ENCODE data around the gene CYP2W1.
"Not testable (repeated sequence)": the region's sequence is repeated elsewhere in the genome, so short reads cannot be mapped to it uniquely, and the experiment has no call there.

CYP2W1 gene

DNA sequence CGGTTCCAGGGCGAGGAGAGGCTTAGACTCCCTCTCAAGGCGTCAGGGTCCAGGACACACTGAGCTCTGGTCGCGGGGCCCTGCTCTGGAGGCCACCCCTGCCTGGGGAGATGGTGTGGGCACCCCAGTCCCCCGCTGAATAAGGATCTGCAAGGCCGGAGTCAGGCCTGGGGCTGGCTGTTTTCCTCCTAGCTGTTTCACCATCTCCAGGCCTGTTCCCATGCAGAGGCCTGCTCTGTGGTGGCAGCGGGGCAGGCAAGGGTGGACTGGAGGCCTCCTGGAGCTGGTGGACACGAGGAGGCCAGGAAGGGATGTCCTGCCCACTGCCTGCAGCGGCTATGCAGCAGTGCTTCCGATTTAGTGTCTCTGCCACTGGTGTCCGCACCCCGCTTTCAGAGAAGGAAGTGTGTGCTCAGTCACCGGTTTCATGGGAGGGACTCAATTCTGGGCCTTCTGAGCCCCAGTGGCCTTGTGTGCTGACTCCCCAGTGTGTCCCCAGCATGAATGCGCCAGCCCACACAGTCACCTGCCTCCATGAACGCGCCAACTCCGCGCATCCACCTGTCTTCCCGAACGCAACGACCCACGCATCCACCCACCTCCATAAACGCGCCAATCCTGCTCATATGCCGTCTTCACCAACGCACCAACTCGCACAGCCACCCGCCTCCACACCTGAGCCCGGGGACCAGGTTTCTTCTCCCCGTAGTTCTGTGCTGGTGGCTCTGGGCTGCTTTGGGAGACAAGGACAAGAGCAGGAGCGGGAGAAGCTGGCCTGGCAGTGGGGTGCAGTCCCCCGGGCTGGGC is 46.9 kb downstream of the CYP2W1 start:
- no peak for DNase-seq

DNA sequence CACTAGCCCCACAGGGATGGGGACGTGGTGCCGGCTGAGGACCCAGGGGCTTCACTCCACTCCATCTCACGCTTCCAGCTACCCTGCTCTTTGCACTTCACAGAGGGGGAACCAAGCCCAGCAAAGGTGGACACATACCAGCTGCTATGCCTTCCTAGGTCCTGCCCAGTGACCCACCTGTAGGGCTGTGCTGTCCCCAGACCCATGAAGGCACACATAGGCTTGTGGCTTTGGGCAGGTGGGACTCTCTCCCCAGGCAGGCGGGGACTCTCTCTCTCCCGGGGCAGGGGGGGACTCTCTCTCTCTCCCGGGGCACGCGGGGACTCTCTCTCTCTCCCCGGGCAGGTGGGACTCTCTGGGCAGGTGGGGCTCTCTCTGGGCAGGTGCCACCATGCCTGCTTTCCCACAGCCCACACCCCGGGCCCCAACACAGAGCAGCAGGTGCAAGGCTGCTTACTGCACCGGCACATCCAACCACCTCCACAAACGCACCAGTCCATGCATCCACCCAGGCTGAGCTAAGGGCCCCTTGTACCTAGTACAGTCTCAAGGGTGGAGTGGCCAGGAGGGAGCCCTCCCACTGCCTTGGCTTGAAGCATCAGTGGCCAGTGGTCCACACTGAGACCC is 47.6 kb downstream of the CYP2W1 start:
- DNase-seq = no peak

DNA sequence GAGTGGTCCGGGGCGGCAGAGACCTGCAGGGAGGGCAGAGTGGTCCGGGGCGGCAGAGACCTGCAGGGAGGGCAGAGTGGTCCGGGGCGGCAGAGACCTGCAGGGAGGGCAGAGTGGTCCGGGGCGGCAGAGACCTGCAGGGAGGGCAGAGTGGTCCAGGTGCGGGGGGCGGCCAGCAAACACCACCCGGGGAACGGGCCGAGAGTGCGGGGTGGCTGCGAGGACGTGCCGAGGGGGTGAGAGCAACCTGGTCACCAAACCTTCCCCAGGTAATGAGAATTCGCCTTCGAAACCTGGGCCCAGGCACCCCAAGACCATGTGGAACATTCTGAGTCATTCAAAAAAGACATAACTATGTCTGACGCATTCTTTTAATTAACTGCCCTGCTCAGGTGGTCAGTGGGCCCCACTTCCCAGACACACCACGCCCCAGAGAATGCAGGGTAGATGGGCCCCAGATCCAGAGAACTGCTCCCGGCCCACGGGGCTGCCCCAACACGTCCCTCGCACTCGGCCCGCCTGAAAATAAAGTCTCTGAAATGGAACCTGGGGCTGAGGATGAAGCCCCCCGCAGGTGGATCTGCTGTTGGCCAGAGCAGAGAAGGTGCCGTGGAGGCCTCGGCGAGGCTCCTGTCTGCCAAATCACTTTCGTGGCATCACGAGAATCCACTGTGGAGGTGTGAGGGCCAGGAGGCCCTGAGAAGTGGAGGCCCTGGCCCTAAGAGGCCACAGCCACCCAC is 48.9 kb downstream of the CYP2W1 start:
- no peak for DNase-seq

DNA sequence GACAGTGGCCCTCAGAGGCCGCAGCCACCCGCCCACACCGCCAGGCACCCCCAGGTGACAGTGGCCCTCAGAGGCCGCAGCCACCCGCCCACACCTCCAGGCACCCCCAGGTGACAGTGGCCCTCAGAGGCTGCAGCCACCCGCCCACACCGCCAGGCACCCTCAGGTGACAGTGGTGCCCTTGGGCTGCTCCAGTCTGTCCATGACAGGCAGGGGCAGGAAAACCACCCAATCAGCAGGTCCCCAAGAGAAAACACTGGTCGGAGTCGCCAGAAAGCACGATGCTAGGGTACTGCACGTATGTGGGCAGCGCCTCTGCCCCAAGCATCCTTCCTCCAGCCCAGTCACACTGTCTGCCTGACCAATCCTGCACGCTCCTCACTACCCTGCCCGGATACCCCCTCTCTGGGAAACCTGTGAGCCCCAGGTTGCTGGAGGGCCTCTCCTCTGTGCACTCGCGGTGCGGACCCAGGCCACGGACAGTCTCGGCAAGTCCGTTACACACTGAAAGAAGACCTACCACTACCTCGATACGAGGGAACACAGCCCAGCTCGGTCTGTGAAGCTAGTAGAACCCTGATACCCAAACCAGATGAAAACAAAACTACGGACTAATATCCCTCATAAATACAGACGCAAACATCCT is 49.7 kb downstream of the CYP2W1 start:
- DNase-seq = no peak

DNA sequence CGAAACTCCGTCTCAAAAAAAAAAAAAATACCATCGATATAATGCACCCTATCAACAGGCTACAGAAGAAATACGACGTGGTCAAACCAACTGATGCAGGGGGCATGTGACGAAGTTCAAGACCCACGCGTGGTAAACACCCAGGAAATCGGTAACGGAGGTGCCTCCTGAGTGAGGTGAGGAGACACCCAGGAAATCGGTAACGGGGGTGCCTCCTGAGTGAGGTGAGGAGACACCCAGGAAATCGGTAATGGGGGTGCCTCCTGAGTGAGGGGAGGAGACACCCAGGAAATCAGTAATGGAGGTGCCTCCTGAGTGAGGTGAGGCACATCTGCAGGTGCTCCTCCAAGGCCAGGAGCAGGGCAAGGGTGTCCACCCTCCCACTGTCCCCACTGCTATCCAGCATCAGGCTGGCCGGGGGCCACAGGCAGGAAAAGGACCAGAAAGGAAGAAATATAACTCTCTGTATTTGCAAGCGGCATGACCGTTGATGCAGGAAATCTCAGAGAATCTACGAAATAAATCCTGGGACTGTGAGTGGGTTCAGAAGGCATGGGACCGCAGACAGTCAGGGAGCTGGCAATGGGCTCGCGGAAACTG is 50.7 kb downstream of the CYP2W1 start:
- DNase-seq = no peak

DNA sequence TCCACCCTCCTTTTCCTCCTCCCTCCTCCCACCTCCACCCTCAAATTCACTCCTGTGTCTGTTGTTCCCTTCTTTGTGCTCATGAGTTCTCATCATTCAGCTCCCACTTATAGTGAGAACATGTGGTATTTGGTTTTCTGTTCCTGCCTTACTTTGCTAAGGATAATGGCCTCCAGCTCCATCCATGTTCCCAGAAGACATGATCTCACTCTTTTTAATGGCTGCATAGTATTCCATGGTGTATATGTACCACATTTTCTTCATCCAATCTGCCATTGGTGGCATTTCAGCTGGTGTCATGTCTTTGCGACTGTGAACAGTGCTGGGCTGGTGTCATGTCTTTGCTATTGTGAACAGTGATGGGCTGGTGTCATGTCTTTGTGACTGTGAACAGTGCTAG is 51.8 kb downstream of the CYP2W1 start:
- not testable (repeated sequence) for DNase-seq

DNA sequence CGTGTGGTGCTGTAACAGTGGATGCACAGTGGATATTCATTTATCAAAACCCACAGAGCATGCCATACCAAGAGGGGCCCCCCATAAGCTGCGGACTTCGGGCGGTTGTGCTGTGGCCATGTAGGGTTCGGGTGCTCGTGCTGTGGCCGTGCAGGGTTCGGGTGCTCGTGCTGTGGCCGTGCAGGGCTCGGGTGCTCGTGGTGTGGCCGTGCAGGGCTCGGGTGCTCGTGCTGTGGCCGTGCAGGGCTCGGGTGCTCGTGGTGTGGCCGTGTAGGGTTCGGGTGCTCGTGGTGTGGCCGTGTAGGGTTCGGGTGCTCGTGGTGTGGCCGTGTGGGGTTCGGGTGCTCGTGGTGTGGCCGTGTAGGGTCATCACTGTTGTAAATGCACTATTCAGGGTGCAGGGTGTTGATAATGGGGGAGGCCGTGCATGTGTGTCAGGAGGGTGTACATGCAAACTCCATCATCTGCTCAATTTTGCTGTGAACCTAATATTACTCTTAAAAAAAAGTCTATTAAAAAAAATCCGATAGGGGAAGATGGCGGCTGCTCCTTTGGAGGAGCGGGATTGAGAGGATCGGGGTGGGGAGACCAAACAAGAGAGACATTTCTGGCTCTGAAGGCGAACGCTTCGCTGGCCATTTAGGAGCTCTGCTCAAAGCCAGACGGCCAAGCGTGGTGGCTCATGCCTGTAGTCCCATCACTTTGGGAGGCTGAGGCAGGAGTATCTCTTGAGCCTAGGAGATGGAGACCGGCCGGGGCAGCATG is 53.4 kb downstream of the CYP2W1 start:
- DNase-seq = not testable (repeated sequence)
